ENCODE measurements around the gene HOXB7. TPM values are rescaled to one million over a fixed set of nuclear protein-coding genes. Genes with fewer than 3 reads are reported as not detected.

The HOXB7 gene
- 0.98 and 1.3 TPM in 2 replicates for total RNA-seq (2013; cell fraction: nucleolus; rRNA removed)
- total RNA-seq (2014; rRNA removed) (3.2 and 4.2 TPM in 2 replicates), total RNA-seq (2014; rRNA removed; fragmentation: Illumina TruSeq; extraction: Trizol) (3.6 and 5.8 TPM in 2 replicates), total RNA-seq (2021) (4.0 and 4.5 TPM in 2 replicates), polyA plus RNA-seq (2011; rRNA removed) (7.4 and 8.3 TPM in 2 replicates), polyA plus RNA-seq (2014; fragmentation: Illumina TruSeq; extraction: Trizol) (1.3 and 3.7 TPM in 2 replicates), polyA plus RNA-seq (2014; fragmentation: Nextera tagmentation; extraction: Ambion mirVana) (1 to 10 TPM; 2.8 to 3.4 TPM), polyA plus RNA-seq (2014; rRNA removed) (5.1 and 7.0 TPM in 2 replicates), polyA plus RNA-seq (2016; fragmentation: Nextera tagmentation; extraction: Ambion mirVana) (1 to 10 TPM; 4.3 to 4.8 TPM), polyA minus RNA-seq (2011; rRNA and poly(A)+ RNA removed) (1.6 and 2.8 TPM in 2 replicates), Bru-seq, nascent RNA (percentile 56 among the genes with signal in this experiment), BruChase-seq, experiment 1, labeled RNA remaining after a 6-hour chase (percentile 59 among the genes with signal in this experiment), BruChase-seq, experiment 2, labeled RNA remaining after a 2-hour chase (percentile 59 among the genes with signal in this experiment)
- 2.3 TPM for polyA plus RNA-seq (2011; ENCODE audit: low read depth)
- 6.8 and 8.1 TPM in 2 replicates for polyA plus RNA-seq (2011; cell fraction: cytosol; rRNA removed)
- polyA plus RNA-seq (2011; cell fraction: nucleus; rRNA removed), result 2.5 and 4.1 TPM in 2 replicates
- polyA plus RNA-seq (2012), result 3.9 and 4.1 TPM in 2 replicates
- 1.7 and 2.2 TPM in 2 replicates for polyA minus RNA-seq (2011; cell fraction: cytosol; rRNA and poly(A)+ RNA removed)
- 0.97 and 1.2 TPM in 2 replicates for polyA minus RNA-seq (2011; cell fraction: nucleus; rRNA and poly(A)+ RNA removed)
- long read RNA-seq, experiment 1, transcript HOXB7-201 (2 exons, 1,371 nt), result major isoform, 11 of 11 reads
- long read RNA-seq, experiment 1, partial matches to known transcripts, result 0 of 11 reads
- long read RNA-seq, experiment 1, other reads (novel, unspliced or antisense), result 0 of 11 reads
- long read RNA-seq, experiment 2, transcript HOXB7-201 (2 exons, 1,371 nt), result major isoform, 15 of 15 reads
- long read RNA-seq, experiment 2, partial matches to known transcripts, result 0 of 15 reads
- long read RNA-seq, experiment 2, other reads (novel, unspliced or antisense), result 0 of 15 reads

- peak within 1 kb of the TSS; percentile 91 for H3K4me2 ChIP-seq (ENCODE audit: control insufficient read depth, insufficient read depth)
- H3K79me2 ChIP-seq (ENCODE audit: control insufficient read depth, insufficient read depth, low read length), result no peaks in the 10 kb centered on the region
- TSS peak; percentile 88 for BruUV-seq (replicated peaks)
- peaks cover 11% of the 10 kb centered on the region for H3K4me1 ChIP-seq (ENCODE audit: control insufficient read depth, insufficient read depth, low read length)
- peak within 1 kb of the TSS; percentile 86 for H3K4me3 ChIP-seq
- RAD21 ChIA-PET (ENCODE audit: unreplicated experiment), result interaction anchor here (0.9 to 1.7 kb wide), 5 partner anchors 13 to 530 kb away, joined by 3 to 4 read pairs (median 3); partner anchors contain the start of gene HOXB5
- H4K20me1 ChIP-seq (ENCODE audit: control insufficient read depth, insufficient read depth), result no peaks in the 10 kb centered on the region
- FAIRE-seq, result peak; percentile 82
- intact Hi-C loops (cut with micrococcal nuclease; ENCODE audit: unreplicated experiment) (no loop called here), in situ Hi-C loops (cut with MboI) (no loop called here)
- peaks cover 6 to 13% of the 10 kb centered on the region in 2 experiments; a peak in 3 of 4 replicates for H3K27me3 ChIP-seq (replicated peaks in 1 of 2; ENCODE audit: control insufficient read depth in 2 of 2, insufficient read depth in 2 of 2, low read length in 1 of 2)
- POLR2A ChIA-PET, result interaction anchor here (0.6 to 1.7 kb wide), 3 partner anchors 13 to 121 kb away, joined by 5 to 6 read pairs (median 5); no protein-coding TSS in a partner anchor
- H3K36me3 ChIP-seq (ENCODE audit: control insufficient read depth in 2 of 2, insufficient read depth in 2 of 2, low read length in 1 of 2), result no peaks in the 10 kb centered on the region; a peak in 1 of 4 replicates
- H3K27ac ChIP-seq (ENCODE audit: control insufficient read depth, insufficient read depth), result peak within 1 kb of the TSS; percentile 1
- WGBS (ENCODE audit: insufficient coverage, insufficient replicate concordance, low lambda C conversion rate, missing lambda C conversion rate), result 2% methylated on average over 77 of the region's 79 CpGs
- peak within 1 kb of the TSS; percentile 96 for H2AFZ ChIP-seq (ENCODE audit: control insufficient read depth, low read depth, low read length)
- DNase-seq (ENCODE audit: low read depth, low spot score), result no peak
- CTCF ChIA-PET, result interaction anchor here (0.6 to 1.8 kb wide), 9 partner anchors 8 to 583 kb away, joined by 3 to 8 read pairs (median 5); no protein-coding TSS in a partner anchor
- peak; percentile 77 for ATAC-seq
- SMC1A ChIA-PET (ENCODE audit: uncharacterized antibody, unreplicated experiment), result interaction anchor here (0.8 to 1.1 kb wide), 3 partner anchors 22 to 585 kb away, joined by 3 read pairs; no protein-coding TSS in a partner anchor
- H3K9me3 ChIP-seq (replicated peaks; ENCODE audit: control insufficient read depth, insufficient read depth, low read length), result no peaks in the 10 kb centered on the region
- peak within 1 kb of the TSS; percentile 76 for H3K9ac ChIP-seq (ENCODE audit: control insufficient read depth, insufficient read depth, low read length)
- TF ChIP-seq ELK1 (IDR thresholded peaks at IDR 0.05; ENCODE audit: low read depth, low read length), result no peak
- no peak for TF ChIP-seq TBL1XR1 (IDR thresholded peaks at IDR 0.05; ENCODE audit: low read depth, low read length)
- TF ChIP-seq RUNX3 (IDR thresholded peaks at IDR 0.05; ENCODE audit: low read length), result no peak
- no peak for TF ChIP-seq RAD21 (IDR thresholded peaks at IDR 0.05; ENCODE audit: insufficient read depth, low read depth, low read length)
- TF ChIP-seq IRF4 (IDR thresholded peaks at IDR 0.05; ENCODE audit: low read depth, low read length), result no peak
- TF ChIP-seq ZSCAN29 (IDR thresholded peaks at IDR 0.05), result peak; percentile 100
- TF ChIP-seq PBX3 (IDR thresholded peaks at IDR 0.05; ENCODE audit: insufficient replicate concordance, low read depth, low read length), result no peak
- TF ChIP-seq ESRRA (IDR thresholded peaks at IDR 0.05; ENCODE audit: low read length), result no peak
- TF ChIP-seq ZBED1 (IDR thresholded peaks at IDR 0.05; ENCODE audit: borderline replicate concordance), result no peak
- TF ChIP-seq SKIL (IDR thresholded peaks at IDR 0.05; ENCODE audit: low read depth, poor library complexity, severe bottlenecking), result no peak
- no peak for TF ChIP-seq NR2C1 (IDR thresholded peaks at IDR 0.05)
- no peak for TF ChIP-seq SPI1 (IDR thresholded peaks at IDR 0.05; ENCODE audit: borderline replicate concordance, insufficient read depth, low read depth, low read length)
- peak; percentile 49 for TF ChIP-seq IKZF1 (conservative IDR thresholded peaks at IDR 0.05)
Measured at GRCh38 chr17:48610282-48611211, at the start of gene HOXB7. TSS of gene HOXB7 (minus strand) at chr17:48611017. CDS start at chr17:48610918, 99 bp downstream.

All from GM12878 (cell line).